Transverse colon (tissue), 4 donors: Measurements from ENCODE around the gene RNF113B.

Experiments used
- EP300 ChIP-seq: sonication (generic); formaldehyde crosslinking; IDR thresholded peaks from one replicate; pipeline ENCODE4 v1.6.1; 2017; ENCODE audit warnings: antibody characterized with exemption, low read depth
- POLR2A ChIP-seq: fragments of 450-650 bp; IDR thresholded peaks from one replicate; pipeline ENCODE4 v1.6.1; 2016; ENCODE audit warnings: antibody characterized with exemption, mild to moderate bottlenecking, moderate library complexity
- POLR2AphosphoS5 ChIP-seq, 3 donors: sonication (generic); formaldehyde crosslinking; IDR thresholded peaks; one replicate each; pipeline ENCODE4 v1.6.1; 2016; ENCODE audit warnings: antibody characterized with exemption in 3 of 3
- TF ChIP-seq, protein P1 (sequence below), 5 experiments: fragments of 200-600 bp in 3 of 5; fragments of 450-650 bp in 2 of 5; sonication (generic) in 3 of 5; IDR thresholded peaks; 1 replicate in 2 of 5; 2 replicates in 3 of 5; pipeline ENCODE4 v1.5.1; 2016 to 2017; ENCODE audit warnings: antibody characterized with exemption in 5 of 5, inconsistent platforms in 3 of 5, mild to moderate bottlenecking in 2 of 5, moderate library complexity in 1 of 5

DNA sequence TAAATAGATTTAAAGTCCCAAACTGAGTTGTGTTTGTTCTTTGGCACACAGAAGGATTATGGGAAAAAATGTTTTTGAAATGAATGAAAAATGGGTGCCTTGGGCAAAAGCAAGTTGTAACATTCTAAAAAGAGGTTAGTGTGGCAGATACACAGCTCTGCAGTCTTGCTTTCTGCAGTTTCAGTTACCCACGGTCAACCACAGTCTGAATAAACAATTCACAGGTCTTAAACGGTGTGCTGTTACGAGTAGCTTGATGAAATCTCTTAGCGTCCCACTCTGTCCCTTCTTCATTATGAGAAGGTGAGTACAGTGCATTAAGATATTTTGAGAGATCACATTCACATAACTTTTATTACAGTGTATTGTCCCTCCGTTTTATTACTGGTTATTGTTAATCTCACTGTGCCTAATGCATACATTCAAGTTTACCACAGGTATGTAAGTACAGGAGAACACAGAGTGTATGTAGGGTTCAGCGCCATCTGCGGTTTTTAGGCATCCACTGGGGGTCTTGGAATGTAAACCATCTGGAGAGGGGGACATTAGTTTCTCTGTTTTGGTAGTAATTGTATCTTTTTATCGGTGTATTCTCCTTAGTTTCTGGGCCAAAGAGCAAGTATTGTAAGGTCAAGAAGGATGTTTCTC lies 26.1 kb downstream of the RNF113B start:
- TF ChIP-seq, protein P1, sequence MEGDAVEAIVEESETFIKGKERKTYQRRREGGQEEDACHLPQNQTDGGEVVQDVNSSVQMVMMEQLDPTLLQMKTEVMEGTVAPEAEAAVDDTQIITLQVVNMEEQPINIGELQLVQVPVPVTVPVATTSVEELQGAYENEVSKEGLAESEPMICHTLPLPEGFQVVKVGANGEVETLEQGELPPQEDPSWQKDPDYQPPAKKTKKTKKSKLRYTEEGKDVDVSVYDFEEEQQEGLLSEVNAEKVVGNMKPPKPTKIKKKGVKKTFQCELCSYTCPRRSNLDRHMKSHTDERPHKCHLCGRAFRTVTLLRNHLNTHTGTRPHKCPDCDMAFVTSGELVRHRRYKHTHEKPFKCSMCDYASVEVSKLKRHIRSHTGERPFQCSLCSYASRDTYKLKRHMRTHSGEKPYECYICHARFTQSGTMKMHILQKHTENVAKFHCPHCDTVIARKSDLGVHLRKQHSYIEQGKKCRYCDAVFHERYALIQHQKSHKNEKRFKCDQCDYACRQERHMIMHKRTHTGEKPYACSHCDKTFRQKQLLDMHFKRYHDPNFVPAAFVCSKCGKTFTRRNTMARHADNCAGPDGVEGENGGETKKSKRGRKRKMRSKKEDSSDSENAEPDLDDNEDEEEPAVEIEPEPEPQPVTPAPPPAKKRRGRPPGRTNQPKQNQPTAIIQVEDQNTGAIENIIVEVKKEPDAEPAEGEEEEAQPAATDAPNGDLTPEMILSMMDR (IDR thresholded peaks at IDR 0.05), result no peak
- no peak for TF ChIP-seq EP300
- no peak for TF ChIP-seq POLR2A
- no peak for TF ChIP-seq POLR2AphosphoS5 (IDR thresholded peaks at IDR 0.05)
